VCaP (cell line): Measurements from ENCODE around the gene PPIA.

Experiments used
- H3K27ac ChIP-seq: fragments of 450-650 bp; 2 replicates; pipeline ENCODE4 v1.5.1; 2017
- CTCF ChIP-seq: fragments of 450-650 bp; conservative IDR thresholded peaks from 2 replicates; pipeline ENCODE4 v1.5.1; 2017; ENCODE audit warnings: mild to moderate bottlenecking, moderate library complexity

The PPIA gene

GRCh38 chr7:44796504-44797328 lies at the start of gene PPIA:
Gene PPIA (plus strand): TSS chr7:44796681. CDS start chr7:44796725, 44 bp downstream.
- TF ChIP-seq CTCF = no peak
- peak within 1 kb of the TSS; percentile 99 for H3K27ac ChIP-seq

GRCh38 chr7:44748045-44748947 lies 48.2 kb upstream of the PPIA start, which contains the start of gene ZMIZ2:
Gene ZMIZ2 (plus strand): TSS chr7:44748847. CDS start chr7:44756250, 7,403 bp downstream.
- H3K27ac ChIP-seq = peak within 1 kb of the TSS; percentile 90
- TF ChIP-seq CTCF = no peak

- peak overlapping the region; percentile 90 for H3K27ac ChIP-seq
- TF ChIP-seq CTCF = no peak
Measured at GRCh38 chr7:44748948-44749731, 47.3 kb upstream of the PPIA start.

- peak overlapping the region; percentile 90; the same call in 1 of the 2 replicates for H3K27ac ChIP-seq
- TF ChIP-seq CTCF = no peak
Measured at GRCh38 chr7:44749992-44750391, 46.5 kb upstream of the PPIA start.

- no peak for TF ChIP-seq CTCF
- peak overlapping the region; percentile 90; the same call in 1 of the 2 replicates for H3K27ac ChIP-seq
Measured at GRCh38 chr7:44750424-44750823, 46.1 kb upstream of the PPIA start.

GRCh38 chr7:44750921-44751571 lies 45.4 kb upstream of the PPIA start:
- TF ChIP-seq CTCF = no peak
- peak overlapping the region; percentile 2; the same call in 1 of the 2 replicates for H3K27ac ChIP-seq
